Thoracic aorta (tissue), 2 donors: ENCODE data around the gene COL12A1. TPM values are rescaled to one million over a fixed set of nuclear protein-coding genes. Genes with fewer than 3 reads are reported as not detected.

Experiments
- ATAC-seq: fragments of 150-250 bp; one replicate; pipeline ENCODE4 v1.8.0; 2017; ENCODE audit warnings: low read depth; ENCODE audit not compliant: insufficient number of reproducible peaks, low FRiP score
- DNase-seq: peaks from one replicate; pipeline ENCODE4 v3.0.0-alpha.2; 2020; ENCODE audit warnings: low spot score
- H3K27ac ChIP-seq, 2 donors: fragments of 200-600 bp; sonication (generic); 1 replicate in 1 of 2; 2 replicates in 1 of 2; pipeline ENCODE4 v1.5.1; 2016; ENCODE audit warnings: mild to moderate bottlenecking in 2 of 2, moderate library complexity in 2 of 2
- H3K27me3 ChIP-seq: fragments of 200-600 bp; sonication (generic); replicated peaks from 2 replicates; pipeline ENCODE4 v1.6.0; 2016; ENCODE audit warnings: mild to moderate bottlenecking; ENCODE audit not compliant: insufficient read depth
- H3K36me3 ChIP-seq: fragments of 200-600 bp; sonication (generic); one replicate; pipeline ENCODE4 v1.5.1; 2016
- H3K4me1 ChIP-seq, 2 donors: fragments of 200-600 bp; sonication (generic); 1 replicate in 1 of 2; 2 replicates in 1 of 2; pipeline versions ENCODE4 v1.5.1 to v1.6.0; 2016; ENCODE audit warnings: low read depth in 2 of 2, mild to moderate bottlenecking in 1 of 2; ENCODE audit not compliant: control insufficient read depth in 1 of 2
- H3K4me3 ChIP-seq: fragments of 200-600 bp; sonication (generic); 2 replicates; pipeline ENCODE4 v1.5.1; 2016; ENCODE audit warnings: mild to moderate bottlenecking
- H3K9me3 ChIP-seq: fragments of 200-600 bp; sonication (generic); 2 replicates; pipeline ENCODE4 v1.5.1; 2016
- total RNA-seq, 2 donors: library from RNA; depleted of rRNA; stranded (reverse); fragments of >200 nt; gene quantifications; one replicate each; pipeline versions ENCODE4 v1.1.0 to v1.2.3, GENCODE V29; 2016
- TF ChIP-seq, protein P1 (sequence below): fragments of 200-600 bp; sonication (generic); IDR thresholded peaks from one replicate; pipeline ENCODE4 v1.5.1; 2019; ENCODE audit warnings: antibody characterized with exemption

COL12A1 gene
- total RNA-seq, 2 donors from 2014 or later, result 92.3 to 131 TPM

DNA sequence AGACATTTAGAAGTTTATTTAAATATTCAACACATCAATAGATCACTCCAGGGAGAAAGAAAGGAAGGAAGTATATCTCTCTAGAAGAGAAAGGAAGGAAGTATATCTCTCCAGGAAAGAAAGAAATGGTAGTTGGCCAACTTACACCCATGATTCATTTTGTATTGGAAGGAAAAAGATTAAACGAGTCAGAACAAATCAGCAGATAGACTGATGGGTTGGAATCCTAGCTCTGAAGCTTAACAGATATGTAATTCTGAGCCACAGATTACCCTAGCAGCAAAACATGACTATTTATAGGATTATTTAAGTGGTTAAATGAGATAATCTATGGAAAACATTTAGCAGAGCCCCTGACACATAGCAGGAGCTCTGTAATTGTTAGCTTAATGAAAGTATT is 27.1 kb downstream of the COL12A1 start:
- no peaks in the 10 kb centered on the region for H3K36me3 ChIP-seq
- H3K4me1 ChIP-seq, result no peaks in the 10 kb centered on the region
- no peaks in the 10 kb centered on the region for H3K27me3 ChIP-seq
- TF ChIP-seq, protein P1, sequence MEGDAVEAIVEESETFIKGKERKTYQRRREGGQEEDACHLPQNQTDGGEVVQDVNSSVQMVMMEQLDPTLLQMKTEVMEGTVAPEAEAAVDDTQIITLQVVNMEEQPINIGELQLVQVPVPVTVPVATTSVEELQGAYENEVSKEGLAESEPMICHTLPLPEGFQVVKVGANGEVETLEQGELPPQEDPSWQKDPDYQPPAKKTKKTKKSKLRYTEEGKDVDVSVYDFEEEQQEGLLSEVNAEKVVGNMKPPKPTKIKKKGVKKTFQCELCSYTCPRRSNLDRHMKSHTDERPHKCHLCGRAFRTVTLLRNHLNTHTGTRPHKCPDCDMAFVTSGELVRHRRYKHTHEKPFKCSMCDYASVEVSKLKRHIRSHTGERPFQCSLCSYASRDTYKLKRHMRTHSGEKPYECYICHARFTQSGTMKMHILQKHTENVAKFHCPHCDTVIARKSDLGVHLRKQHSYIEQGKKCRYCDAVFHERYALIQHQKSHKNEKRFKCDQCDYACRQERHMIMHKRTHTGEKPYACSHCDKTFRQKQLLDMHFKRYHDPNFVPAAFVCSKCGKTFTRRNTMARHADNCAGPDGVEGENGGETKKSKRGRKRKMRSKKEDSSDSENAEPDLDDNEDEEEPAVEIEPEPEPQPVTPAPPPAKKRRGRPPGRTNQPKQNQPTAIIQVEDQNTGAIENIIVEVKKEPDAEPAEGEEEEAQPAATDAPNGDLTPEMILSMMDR, result no peak
- ATAC-seq, result no peak
- H3K4me3 ChIP-seq, result no peak overlapping the region
- DNase-seq, result no peak
- H3K9me3 ChIP-seq, result no peaks in the 10 kb centered on the region
- no peak overlapping the region for H3K27ac ChIP-seq

DNA sequence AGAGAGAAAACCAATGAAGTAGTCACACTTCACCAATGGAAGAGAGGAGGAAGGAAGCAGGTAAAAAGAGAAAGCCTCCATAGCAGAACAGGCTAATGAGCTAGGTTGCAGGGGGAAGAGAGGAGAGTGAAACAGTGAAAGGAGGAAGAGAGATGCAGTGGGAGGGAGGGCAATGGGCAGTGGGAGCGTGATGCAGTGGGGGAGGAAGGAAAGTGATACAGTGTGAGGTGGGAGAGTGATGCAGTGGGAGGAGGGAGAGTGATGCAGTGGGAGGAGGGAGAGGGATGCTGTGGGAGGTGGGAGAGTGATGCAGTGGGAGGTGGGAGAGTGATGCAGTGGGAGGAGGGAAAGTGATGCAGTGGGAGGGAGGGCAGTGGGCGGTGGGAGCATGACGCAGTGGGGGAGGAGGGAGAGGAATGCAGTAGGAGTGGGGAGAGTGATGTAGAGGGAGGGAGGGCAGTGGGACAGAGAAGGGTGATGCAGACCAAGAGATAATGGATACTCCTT is 29.7 kb downstream of the COL12A1 start:
- peaks cover 12 to 17% of the 10 kb centered on the region in 2 donors for H3K4me1 ChIP-seq
- no peak overlapping the region for H3K27ac ChIP-seq
- ATAC-seq, result no peak
- H3K9me3 ChIP-seq, result no peaks in the 10 kb centered on the region
- H3K27me3 ChIP-seq, result no peaks in the 10 kb centered on the region
- no peaks in the 10 kb centered on the region for H3K36me3 ChIP-seq
- DNase-seq, result no peak
- H3K4me3 ChIP-seq, result no peak overlapping the region
- TF ChIP-seq, protein P1, result no peak

DNA sequence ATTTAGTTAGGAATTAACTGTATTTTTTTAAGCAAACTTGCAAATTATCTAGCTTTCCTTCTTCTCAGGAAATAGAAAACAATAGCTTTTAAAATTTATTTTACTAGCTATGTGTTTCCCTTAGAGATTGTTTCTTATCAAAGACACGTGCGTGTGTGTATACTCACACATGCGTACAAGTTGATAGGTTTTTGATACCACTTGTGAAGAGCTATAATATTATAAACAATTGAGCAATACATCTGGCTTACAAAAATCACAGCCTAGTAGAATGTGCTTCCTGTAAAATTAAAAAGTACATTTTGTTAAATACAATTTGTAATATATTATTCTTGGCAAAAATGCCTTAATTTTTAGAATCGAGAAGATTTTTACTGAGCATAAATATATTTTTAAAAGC is 33.9 kb downstream of the COL12A1 start:
- Histone ChIP-seq H3K36me3 (no peaks in the 10 kb centered on the region), H3K9me3 (no peaks in the 10 kb centered on the region), H3K27ac (no peak overlapping the region), H3K4me1 (peaks cover 15 to 41% of the 10 kb centered on the region in 2 donors), H3K27me3 (no peaks in the 10 kb centered on the region), H3K4me3 (no peak overlapping the region)
- ATAC-seq (no peak), DNase-seq (no peak)
- TF ChIP-seq, protein P1, result no peak

DNA sequence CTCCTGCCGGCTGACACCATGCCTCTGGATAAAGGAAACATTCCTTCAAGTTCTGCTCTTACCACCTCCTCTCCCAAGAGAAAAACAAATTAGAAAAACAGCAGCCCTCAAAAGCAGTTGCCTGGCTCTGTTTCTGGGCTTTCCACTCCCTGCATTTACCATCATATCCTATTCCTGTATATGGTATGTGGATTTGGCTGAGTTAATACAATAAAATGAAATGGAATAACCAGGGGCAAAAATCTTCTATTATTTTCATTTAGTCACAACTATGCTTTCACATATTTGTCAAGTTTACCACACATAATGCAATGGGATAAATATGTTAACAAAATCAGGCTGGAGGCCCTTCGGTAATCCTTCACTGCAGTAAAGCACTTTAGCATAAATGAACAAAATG is 34.3 kb downstream of the COL12A1 start:
- H3K36me3 ChIP-seq, result no peaks in the 10 kb centered on the region
- ATAC-seq (no peak), DNase-seq (no peak)
- peaks cover 15 to 45% of the 10 kb centered on the region in 2 donors for H3K4me1 ChIP-seq
- TF ChIP-seq, protein P1, result no peak
- H3K4me3 ChIP-seq, result no peak overlapping the region
- H3K9me3 ChIP-seq, result no peaks in the 10 kb centered on the region
- H3K27me3 ChIP-seq, result no peaks in the 10 kb centered on the region
- peak overlapping the region; percentile 12 to 28 for H3K27ac ChIP-seq

DNA sequence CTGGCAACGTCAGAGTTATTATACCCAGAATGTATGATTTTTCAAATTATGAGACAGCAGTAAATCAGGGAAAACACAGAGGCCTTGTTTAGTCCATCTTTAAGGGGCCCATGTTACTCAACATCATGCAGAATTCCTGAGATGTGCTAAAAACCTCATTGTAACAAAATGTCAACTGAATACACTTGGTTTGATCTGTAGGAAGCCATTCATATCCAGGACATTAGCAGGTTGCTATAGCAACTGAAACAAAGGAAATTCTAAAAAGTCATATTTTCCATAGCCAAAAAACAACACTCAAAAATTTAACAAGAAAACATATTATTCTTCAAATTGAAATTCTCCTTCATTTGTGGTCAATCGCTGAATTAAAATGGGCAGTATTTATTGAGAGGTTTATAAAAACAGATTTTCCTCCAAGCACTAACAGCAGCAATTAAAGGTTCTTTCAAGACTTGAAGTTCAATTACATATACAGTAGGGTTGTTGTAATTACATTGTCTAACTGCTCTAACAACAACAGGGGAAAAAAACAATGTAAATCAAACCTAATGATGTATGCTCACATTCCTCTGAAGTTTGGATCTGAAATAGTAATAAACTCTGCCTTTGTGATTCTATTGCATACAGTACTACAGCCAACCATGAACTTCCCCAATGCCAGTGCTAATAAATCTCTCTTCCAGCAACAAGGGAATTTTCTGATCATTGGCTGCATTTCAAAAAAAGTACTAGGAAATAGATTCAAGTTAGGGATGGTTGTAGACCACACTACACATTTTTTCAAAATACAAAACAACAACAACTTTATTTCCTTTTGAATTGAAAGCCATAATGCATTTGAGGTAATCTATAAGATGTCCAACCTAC is 34.9 kb downstream of the COL12A1 start:
- no peak overlapping the region for H3K4me3 ChIP-seq
- peaks cover 15 to 47% of the 10 kb centered on the region in 2 donors for H3K4me1 ChIP-seq
- H3K27ac ChIP-seq, result peak overlapping the region; percentile 12 to 28
- no peaks in the 10 kb centered on the region for H3K9me3 ChIP-seq
- no peak for ATAC-seq
- TF ChIP-seq, protein P1, result no peak
- DNase-seq, result no peak
- no peaks in the 10 kb centered on the region for H3K36me3 ChIP-seq
- H3K27me3 ChIP-seq, result no peaks in the 10 kb centered on the region
